Fibroblast of skin of right quadriceps (primary cell): ENCODE results near the gene OSTF1.

Source experiments
- DNase-seq: peaks from one replicate; pipeline ENCODE4 v3.0.0-alpha.2; 2013

OSTF1 gene

GRCh38 chr9:75087824-75088645 lies at the start of gene OSTF1, which contains the start of gene NMRK1:
TSS of gene OSTF1 (plus strand) at chr9:75088514. CDS start at chr9:75088693, 179 bp downstream.
TSS of gene NMRK1 (minus strand) at chr9:75088155. CDS start at chr9:75083115, 5,040 bp downstream.
- peak; percentile 97 for DNase-seq

DNA sequence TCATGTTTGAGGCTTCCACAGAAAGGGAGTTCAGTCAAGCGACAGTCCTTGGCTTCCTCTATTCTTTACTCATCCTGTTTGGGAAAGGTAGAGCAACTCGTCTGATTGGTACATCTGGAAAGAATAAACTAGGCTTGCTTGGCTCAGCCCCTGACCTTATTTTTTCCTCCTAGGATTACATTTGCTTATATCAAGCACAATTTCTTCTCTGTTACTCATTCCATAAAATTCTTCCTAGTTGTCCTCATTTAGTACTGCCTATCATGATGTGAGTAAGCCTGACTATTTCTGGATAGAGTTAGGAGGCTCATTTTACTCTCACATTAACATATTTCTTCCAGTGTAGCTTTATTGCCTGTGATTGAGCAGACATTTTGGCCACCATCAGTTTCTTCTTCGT lies 49.3 kb upstream of the OSTF1 start:
- peak; percentile 96 for DNase-seq

DNA sequence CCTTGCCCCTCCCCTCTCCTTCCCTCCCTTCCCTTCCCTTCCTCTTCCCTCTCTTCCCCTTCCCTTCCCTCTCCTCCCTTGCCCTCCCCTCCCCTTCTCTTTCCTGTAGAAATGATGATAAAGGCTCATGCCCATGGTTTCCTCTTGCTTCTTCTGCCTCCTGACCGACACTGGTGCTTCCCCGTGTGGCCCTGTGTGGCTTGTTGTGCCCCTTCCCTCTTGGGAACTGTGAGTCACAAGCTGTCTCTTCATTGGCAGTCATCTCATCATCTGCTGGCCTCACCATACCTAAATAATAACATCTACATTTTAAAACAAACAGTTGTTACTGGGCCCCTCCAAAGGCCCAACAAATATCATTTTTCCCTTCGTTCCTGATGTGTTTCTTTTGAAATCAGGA lies 48.5 kb upstream of the OSTF1 start:
- peak; percentile 21 for DNase-seq

DNA sequence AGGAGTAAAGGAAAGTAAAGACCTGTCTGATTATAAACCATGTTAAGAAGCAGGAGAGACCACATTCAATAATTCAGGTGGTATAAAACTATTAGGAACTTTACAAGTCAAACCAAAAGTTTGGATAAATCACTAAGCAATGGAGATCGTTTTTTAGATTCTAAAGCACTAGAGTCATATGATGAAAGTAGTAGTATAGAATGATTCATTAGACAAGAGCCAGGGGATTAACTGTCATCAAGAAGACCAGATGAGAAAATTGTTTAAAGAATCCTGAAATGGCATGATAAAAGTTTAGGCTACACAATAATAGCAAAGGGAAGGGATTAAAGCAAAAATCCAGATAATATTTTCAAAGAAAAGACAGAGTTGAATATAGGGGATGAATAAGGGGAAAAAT lies 47.3 kb upstream of the OSTF1 start:
- DNase-seq = peak; percentile 59

DNA sequence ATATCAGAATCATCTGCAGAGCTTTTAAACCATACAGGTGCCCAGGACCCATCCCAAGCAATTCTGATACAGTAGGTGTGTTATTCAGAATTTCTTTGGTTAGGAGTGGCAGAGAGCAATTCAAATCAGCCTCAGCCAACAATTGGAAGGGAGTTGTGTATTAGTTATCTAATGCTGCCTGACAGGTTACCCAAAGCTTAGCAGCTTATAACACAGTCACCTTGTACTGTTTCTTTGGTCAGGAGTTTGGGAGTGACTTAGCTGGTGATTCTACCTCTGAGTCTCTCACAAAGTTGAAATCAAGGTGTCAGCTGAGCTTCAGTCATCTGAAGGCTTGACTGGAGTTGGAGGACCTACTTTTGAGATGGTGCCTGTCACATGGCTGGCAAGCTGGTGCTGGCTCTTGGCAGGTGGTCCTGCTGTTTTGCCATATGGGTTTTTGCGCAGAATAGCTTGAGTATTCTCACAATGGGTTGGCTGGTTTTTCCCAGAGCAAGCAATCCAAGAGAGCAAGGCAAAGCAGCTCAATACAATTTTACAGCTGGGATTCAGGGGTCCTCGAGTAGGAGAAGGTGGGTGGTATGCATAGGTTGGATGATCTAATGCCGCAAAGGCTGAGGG lies 41.5 kb upstream of the OSTF1 start:
- DNase-seq = no peak

DNA sequence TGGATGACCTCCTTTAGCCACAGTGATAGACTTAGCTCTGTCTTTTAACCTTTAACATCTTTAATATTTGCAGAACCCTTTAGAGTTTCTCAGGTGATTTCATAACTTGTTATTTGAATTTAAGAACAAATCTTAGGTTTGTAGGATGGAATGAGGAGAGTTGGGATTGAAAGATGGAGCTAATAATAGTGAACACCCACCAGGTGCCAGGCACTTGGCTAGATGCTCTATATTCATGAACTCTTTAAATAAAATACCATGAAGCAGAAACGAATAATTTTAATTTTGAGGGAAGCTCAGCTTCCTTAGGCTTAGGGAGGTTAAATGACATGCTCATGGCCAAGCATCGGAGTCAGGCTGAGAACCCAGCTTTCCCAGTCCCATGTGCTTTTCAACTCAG lies 40.8 kb upstream of the OSTF1 start:
- no peak for DNase-seq

GRCh38 chr9:75051285-75051684 lies 37.0 kb upstream of the OSTF1 start:
- DNase-seq = no peak

DNA sequence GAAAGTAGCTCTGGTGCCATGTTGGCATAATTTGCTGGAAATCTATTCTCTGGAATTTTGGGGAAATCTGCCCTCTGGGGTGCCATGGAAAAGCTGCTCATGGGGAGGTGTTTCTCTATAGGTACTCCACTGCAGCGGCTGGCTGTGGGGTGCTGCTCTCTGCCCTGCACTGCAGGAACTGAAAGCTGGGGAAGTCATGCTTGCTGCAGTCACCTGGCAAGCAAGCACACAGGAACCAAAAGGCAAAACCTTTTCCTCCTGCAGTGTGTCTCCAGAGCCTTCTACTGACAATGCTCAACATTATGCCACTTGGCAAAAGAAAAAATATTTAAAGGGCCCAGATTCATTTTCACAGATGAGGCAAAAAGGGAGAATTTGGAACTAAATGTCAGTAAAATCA lies 34.4 kb upstream of the OSTF1 start:
- no peak for DNase-seq

- peak; percentile 71 for DNase-seq
These were observed 33.8 kb upstream of the OSTF1 start for GRCh38 chr9:75054368-75055001.

- no peak for DNase-seq
These were observed 27.1 kb upstream of the OSTF1 start for GRCh38 chr9:75061169-75061568.

GRCh38 chr9:75063556-75064305 lies 24.6 kb upstream of the OSTF1 start:
- peak; percentile 45 for DNase-seq

GRCh38 chr9:75064307-75065025 lies 23.8 kb upstream of the OSTF1 start:
- peak; percentile 61 for DNase-seq

DNA sequence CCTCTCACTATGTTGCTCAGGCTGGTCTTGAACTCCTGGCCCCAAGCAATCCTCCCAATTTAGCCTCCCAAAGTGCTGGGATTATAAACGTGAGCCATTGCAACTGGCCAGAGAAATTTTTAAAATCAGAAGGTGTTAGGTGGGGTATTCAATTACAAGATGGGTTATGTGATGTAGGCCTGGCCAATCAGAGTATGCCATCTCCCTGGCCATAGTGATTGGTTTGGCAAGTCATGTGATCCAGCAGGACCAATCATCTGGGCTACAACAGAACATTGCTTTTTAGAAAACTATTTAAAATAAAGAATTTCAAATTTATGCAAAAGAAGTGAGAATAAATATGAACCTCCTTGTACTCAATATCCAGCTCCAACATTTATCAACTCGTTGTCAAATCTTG lies 22.8 kb upstream of the OSTF1 start:
- no peak for DNase-seq

- no peak for DNase-seq
These were observed 20.4 kb upstream of the OSTF1 start for GRCh38 chr9:75067894-75068293.

DNA sequence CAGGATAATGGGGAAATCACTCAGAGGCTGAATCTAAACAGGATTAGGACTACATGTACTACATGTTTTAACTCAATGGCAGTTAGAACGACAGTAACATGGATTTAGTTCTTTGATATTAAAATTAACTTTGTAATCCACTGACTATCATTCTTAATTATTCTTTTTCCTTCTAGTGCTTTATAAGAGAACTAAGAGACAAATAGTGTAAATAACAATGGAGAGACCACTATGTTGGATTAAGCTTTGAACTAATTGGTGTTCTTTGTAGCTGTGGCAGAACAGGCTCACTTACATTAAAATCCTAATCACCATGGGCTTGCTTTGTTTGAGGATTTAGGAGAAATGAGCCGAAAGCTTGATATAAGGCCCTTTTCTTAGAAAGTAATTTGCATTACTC lies 19.1 kb upstream of the OSTF1 start:
- DNase-seq = no peak

GRCh38 chr9:75071530-75072122 lies 16.7 kb upstream of the OSTF1 start:
- DNase-seq = no peak

DNA sequence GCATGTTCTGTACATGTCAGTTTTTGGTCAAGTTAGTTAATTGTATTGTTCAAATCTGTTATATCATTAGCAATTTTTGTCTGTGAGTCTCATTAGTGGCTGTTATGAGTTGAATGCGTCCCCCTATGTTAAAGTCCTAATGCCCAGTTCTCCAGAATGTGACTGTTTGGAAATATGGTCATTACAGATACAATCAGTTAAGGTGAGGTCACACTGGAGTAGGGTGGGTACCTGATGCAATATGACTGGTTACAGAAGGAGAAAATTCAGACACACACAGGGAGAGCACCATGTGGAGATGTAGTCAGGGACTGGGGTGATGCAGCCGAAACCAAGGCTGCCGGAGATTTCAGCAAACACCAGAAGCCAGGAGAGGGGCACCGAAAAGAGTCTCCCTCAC lies 15.4 kb upstream of the OSTF1 start:
- no peak for DNase-seq

DNA sequence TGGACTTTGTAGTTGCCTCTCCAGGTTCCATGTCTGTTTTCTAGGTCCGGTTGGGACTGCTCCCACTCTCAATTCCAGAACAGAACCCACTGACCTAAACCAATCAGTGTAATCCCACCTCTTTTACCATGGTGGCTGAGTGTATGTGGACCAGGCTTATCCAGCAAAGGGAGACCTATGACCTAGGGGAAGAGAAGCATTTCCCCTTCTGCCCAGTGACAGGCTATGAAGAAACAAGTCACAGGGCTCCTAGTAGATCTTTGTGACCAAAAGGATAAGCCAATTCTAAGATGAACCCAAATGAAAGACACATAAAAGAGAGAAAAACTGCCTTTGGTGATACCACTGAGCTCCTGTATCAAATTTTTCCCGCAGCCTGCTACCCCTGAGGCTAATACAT lies 6.7 kb upstream of the OSTF1 start:
- DNase-seq = no peak

DNA sequence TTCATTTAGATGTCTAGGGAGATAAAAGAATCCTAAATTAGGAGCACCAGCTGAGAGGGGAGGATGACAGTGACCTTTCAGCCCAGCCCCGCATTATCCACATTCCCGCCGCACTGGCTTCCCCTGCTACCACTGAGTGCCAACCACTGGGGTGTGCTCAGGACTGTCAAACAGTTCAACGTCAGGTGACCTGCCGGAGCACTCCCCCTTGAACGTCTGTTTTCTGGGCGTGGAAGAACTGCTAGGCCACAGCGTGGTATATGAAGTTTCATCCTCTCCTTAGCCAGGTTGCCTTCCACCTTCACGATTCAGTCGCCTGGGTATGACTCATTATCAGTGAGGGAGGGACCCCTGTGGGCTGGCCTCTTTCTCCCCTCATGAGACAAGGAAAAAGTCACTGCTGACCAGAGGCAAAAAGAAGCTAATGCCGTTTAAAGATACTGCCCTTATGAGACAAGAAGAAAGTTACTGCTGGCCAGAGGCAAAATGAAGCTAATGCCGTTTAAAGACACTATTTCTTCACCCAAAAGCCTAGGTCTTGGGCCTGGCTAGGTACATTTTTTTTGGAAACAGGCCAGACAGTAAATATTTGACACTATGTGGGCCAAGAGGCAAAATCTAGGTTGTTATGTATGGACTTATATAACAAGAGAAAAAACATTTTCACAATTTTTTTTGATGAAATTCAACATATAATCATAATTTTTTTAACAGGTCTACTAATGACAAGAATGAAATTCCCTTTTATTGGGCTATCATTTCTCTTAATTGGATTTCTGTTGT lies 4.9 kb upstream of the OSTF1 start:
- no peak for DNase-seq

DNA sequence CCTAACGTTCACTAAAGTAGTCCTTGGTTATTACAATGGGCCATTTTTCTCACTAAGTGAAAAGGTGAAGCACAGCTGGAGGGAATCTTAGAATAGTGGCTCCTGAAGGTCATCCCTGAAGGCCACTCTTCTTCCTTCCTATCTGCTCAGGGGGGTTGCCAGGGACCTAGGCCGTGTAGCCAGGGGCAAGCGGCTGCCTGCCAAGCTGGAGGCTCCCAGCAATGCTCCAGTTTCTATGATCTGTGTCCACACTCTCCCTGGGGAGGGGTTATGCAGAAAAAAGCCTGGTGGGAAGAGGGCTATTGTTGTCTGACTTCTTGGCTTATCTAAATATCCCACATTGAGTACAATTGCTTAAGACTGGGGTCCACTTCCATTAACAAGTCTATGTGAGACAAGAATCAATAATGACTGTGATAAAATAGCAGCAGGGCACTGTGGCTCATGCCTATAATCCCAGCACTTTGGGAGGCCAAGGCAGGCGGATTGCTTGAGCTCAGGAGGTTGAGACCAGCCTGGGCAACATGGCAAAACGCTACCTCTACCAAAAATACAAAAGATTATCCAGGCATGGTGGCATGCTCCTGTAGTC lies 4.1 kb upstream of the OSTF1 start:
- DNase-seq = no peak

GRCh38 chr9:75085640-75086039 lies 2.7 kb upstream of the OSTF1 start:
- DNase-seq = no peak
